GM23248 (cell line): ENCODE data around the gene C1orf167. TPM values are rescaled to one million over a fixed set of nuclear protein-coding genes. Genes with fewer than 3 reads are reported as not detected.

Experiments used
- DNase-seq: peaks from one replicate; pipeline ENCODE4 v3.0.0-alpha.2; 2015
- H2AFZ ChIP-seq: fragments of 200-600 bp; sonication (generic); 2 replicates; pipeline ENCODE4 v1.6.1; 2016; ENCODE audit warnings: antibody characterized with exemption
- H3F3A ChIP-seq: fragments of 200-600 bp; sonication (generic); 2 replicates; pipeline ENCODE4 v1.6.1; 2016; ENCODE audit warnings: mild to moderate bottlenecking, antibody characterized with exemption, mixed run types; ENCODE audit not compliant: insufficient read depth
- H3K27ac ChIP-seq: fragments of 200-600 bp; sonication (generic); 2 replicates; pipeline ENCODE4 v1.5.1; 2016; ENCODE audit warnings: mild to moderate bottlenecking
- H3K27me3 ChIP-seq: fragments of 200-600 bp; sonication (generic); replicated peaks from 2 replicates; pipeline ENCODE4 v1.6.1; 2016; ENCODE audit warnings: mild to moderate bottlenecking; ENCODE audit not compliant: insufficient read depth
- H3K36me3 ChIP-seq: fragments of 200-600 bp; sonication (generic); 2 replicates; pipeline ENCODE4 v1.6.1; 2016; ENCODE audit warnings: low read depth, mild to moderate bottlenecking
- H3K4me1 ChIP-seq: fragments of 200-600 bp; sonication (generic); 2 replicates; pipeline ENCODE4 v1.6.1; 2016; ENCODE audit warnings: mild to moderate bottlenecking; ENCODE audit not compliant: insufficient read depth
- H3K4me2 ChIP-seq: fragments of 200-600 bp; sonication (generic); one replicate; pipeline ENCODE4 v1.6.1; 2016; ENCODE audit warnings: mild to moderate bottlenecking; ENCODE audit not compliant: unreplicated experiment
- H3K4me3 ChIP-seq: fragments of 200-600 bp; sonication (generic); 2 replicates; pipeline ENCODE4 v1.5.1; 2016; ENCODE audit warnings: mild to moderate bottlenecking
- H3K79me2 ChIP-seq: fragments of 200-600 bp; sonication (generic); 2 replicates; pipeline ENCODE4 v1.6.1; 2016; ENCODE audit warnings: mild to moderate bottlenecking; ENCODE audit not compliant: insufficient read depth
- H3K9ac ChIP-seq: fragments of 200-600 bp; sonication (generic); 2 replicates; pipeline ENCODE4 v1.6.1; 2016; ENCODE audit warnings: mild to moderate bottlenecking
- H3K9me2 ChIP-seq: fragments of 200-600 bp; sonication (generic); 2 replicates; pipeline ENCODE4 v1.6.1; 2016; ENCODE audit warnings: mixed run types, mild to moderate bottlenecking, moderate library complexity; ENCODE audit not compliant: insufficient read depth
- H3K9me3 ChIP-seq: fragments of 200-600 bp; sonication (generic); one replicate; pipeline ENCODE4 v1.6.1; 2017; ENCODE audit warnings: low read depth
- H4K20me1 ChIP-seq: fragments of 200-600 bp; sonication (generic); 2 replicates; pipeline ENCODE4 v1.6.0; 2016; ENCODE audit not compliant: insufficient read depth
- EZH2 ChIP-seq: fragments of 200-600 bp; sonication (generic); IDR thresholded peaks from 2 replicates; pipeline ENCODE4 v1.6.1; 2018; ENCODE audit warnings: antibody characterized with exemption, mild to moderate bottlenecking; ENCODE audit not compliant: insufficient read depth, poor library complexity, severe bottlenecking
- EZH2phosphoT487 ChIP-seq: fragments of 200-600 bp; sonication (generic); IDR thresholded peaks from 2 replicates; pipeline ENCODE4 v1.6.1; 2018; ENCODE audit warnings: antibody characterized with exemption, moderate library complexity, mild to moderate bottlenecking, low read depth; ENCODE audit not compliant: insufficient read depth
- WGBS, 2 experiments: methylation state at CpG; one replicate each; pipeline ENCODE4 v1.1.6; 2015 to 2017; ENCODE audit warnings: low lambda C conversion rate in 2 of 2, low coverage in 1 of 2; ENCODE audit errors: missing lambda C conversion rate in 2 of 2; 5-methylcytosine and 5-hydroxymethylcytosine counted together
- in situ Hi-C: fragments of 300-500 bp; cut with MboI; formaldehyde crosslinking; loops from 2 replicates; pipeline ENCODE4 v1.15.0; 2020
- polyA plus RNA-seq: library from polyadenylated mRNA; unstranded; fragments of >200 nt; fragmentation: Nextera tagmentation; extraction: Ambion mirVana; gene quantifications from 2 replicates; pipeline ENCODE4 v1.2.1, GENCODE V29; 2016
- total RNA-seq: library from RNA; depleted of rRNA; stranded (reverse); fragments of >200 nt; shearing (Covaris generic); gene quantifications from 2 replicates; pipeline ENCODE4 v1.2.3, GENCODE V29; 2014

C1orf167 gene
- total and polyA plus RNA-seq, 2 experiments from 2014 or later = 0.43 TPM; not detected in 1

- no peaks in the 10 kb centered on the region for H3K36me3 ChIP-seq
These were observed 26.5 kb upstream of the C1orf167 start for GRCh38 chr1:11735531-11735853.

DNA sequence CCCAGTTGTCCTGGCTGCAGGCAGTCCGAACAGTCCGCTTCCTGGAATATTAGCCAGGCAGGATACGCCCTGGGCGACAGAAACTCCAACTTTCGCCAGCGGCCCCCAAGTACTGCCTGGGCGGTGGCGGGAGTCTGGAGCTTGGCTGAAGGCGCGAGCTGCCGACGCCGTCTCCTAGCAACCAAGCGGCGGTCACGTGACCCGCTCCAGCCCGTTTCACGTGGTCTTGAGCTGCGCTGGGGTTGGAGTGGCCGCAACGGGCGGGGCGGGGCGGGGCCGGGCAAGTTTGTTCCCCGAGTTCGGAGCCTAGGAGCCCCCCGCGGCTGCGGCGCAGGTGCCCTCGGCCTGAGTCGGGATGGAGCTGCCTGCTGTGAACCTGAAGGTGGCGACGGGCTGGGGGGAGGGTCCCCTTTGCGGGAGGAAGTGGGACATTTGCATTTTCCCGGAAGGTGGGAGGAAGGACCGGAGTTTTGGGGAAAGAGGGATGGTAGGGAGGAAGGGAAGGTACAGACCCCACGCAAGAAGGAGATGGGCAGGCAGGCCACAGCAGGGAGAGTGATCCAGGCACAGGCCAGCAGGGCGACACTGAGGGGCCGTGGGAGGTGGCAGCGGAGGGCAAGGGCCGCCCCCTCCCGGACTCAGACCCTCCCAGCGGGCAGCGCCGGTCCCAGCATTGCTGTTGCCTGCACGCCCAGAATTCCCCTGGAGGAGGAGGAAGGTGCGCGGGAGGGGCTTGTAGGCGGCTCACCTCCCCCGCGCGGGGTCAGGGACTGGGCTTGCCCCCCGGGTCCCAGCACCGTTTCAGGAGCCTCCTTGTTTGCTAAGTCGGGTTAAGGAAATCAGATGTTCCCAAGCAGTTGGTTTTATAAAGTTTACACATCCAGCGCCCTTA is 25.9 kb upstream of the C1orf167 start, which contains the start of gene AGTRAP:
TSS of gene AGTRAP (plus strand) at position 283 of the 892 bp plus-strand sequence. CDS start at position 356, 73 bp downstream.
- H3K36me3 ChIP-seq = no peaks in the 10 kb centered on the region
- 0 to 1% methylated on average over 48 to 55 of the region's 59 CpGs for WGBS, 2 experiments
- peaks cover 11% of the 10 kb centered on the region for H3F3A ChIP-seq
- peak within 1 kb of the TSS; percentile 98 for H3K27ac ChIP-seq
- peak within 1 kb of the TSS; percentile 71 for H2AFZ ChIP-seq
- in situ Hi-C loops = no loop called here
- no peaks in the 10 kb centered on the region for H3K9me3 ChIP-seq
- H3K79me2 ChIP-seq = peaks cover 35% of the 10 kb centered on the region
- peak within 1 kb of the TSS; percentile 84 for H3K4me3 ChIP-seq
- peaks cover 19% of the 10 kb centered on the region for H3K4me1 ChIP-seq
- no peaks in the 10 kb centered on the region for H4K20me1 ChIP-seq
- H3K9ac ChIP-seq = peak within 1 kb of the TSS; percentile 91
- peak; percentile 98 for DNase-seq
- H3K27me3 ChIP-seq = no peaks in the 10 kb centered on the region
- no peaks in the 10 kb centered on the region for H3K9me2 ChIP-seq
- TF ChIP-seq EZH2phosphoT487 (no peak), EZH2 (no peak)
- H3K4me2 ChIP-seq = peak within 1 kb of the TSS; percentile 84

More at GRCh38 chr1:11735531-11735853, 26.5 kb upstream of the C1orf167 start:
- peak overlapping the region; percentile 84 for H3K4me3 ChIP-seq
- no peak for DNase-seq
- WGBS, 2 experiments = 6 to 14% methylated on average over 4 of the region's 4 CpGs
- no peaks in the 10 kb centered on the region for H3K9me3 ChIP-seq
- peak overlapping the region; percentile 71 for H2AFZ ChIP-seq
- in situ Hi-C loops = no loop called here
- peak overlapping the region; percentile 84 for H3K4me2 ChIP-seq
- no peaks in the 10 kb centered on the region for H4K20me1 ChIP-seq
- no peaks in the 10 kb centered on the region for H3K9me2 ChIP-seq
- H3K9ac ChIP-seq = peak overlapping the region; percentile 91
- H3F3A ChIP-seq = peaks cover 11% of the 10 kb centered on the region
- H3K79me2 ChIP-seq = peaks cover 32% of the 10 kb centered on the region
- H3K27ac ChIP-seq = peak overlapping the region; percentile 98
- H3K27me3 ChIP-seq = no peaks in the 10 kb centered on the region
- no peak for TF ChIP-seq EZH2phosphoT487
- no peak for TF ChIP-seq EZH2
- peaks cover 24% of the 10 kb centered on the region for H3K4me1 ChIP-seq

GRCh38 chr1:11736746-11737639 is 25.0 kb upstream of the C1orf167 start:
- H2AFZ ChIP-seq = peak overlapping the region; percentile 71
- TF ChIP-seq EZH2phosphoT487 = no peak
- peak overlapping the region; percentile 91 for H3K9ac ChIP-seq
- peak; percentile 96 for DNase-seq
- no peaks in the 10 kb centered on the region for H3K27me3 ChIP-seq
- H4K20me1 ChIP-seq = no peaks in the 10 kb centered on the region
- H3K4me3 ChIP-seq = peak overlapping the region; percentile 84
- in situ Hi-C loops = no loop called here
- H3F3A ChIP-seq = peaks cover 11% of the 10 kb centered on the region
- WGBS, 2 experiments = 4 to 5% methylated on average over 15 of the region's 15 CpGs
- peak overlapping the region; percentile 98 for H3K27ac ChIP-seq
- H3K36me3 ChIP-seq = no peaks in the 10 kb centered on the region
- peaks cover 13% of the 10 kb centered on the region for H3K4me1 ChIP-seq
- no peaks in the 10 kb centered on the region for H3K9me3 ChIP-seq
- no peaks in the 10 kb centered on the region for H3K9me2 ChIP-seq
- H3K4me2 ChIP-seq = peak overlapping the region; percentile 84
- peaks cover 41% of the 10 kb centered on the region for H3K79me2 ChIP-seq

DNA sequence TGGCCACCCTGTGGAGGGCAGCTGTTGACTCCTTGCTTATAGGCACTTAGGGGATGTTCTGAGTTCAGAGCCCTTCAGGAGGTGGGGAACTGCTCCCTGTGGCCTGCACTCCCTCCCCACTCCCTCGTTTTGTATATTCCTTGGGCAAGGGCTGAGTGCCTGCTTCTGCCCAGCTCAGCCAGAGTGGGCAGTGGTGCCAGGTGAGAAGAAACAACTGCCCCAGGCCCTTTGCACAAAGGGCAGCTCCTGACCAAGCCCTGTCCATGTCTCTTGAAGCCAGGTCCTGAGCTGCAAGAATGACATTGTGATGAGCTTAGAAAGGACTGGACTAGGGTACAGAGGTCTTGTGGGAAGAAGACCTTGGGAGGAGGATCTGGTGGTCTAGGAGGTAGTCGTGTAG is 23.9 kb upstream of the C1orf167 start:
- Histone ChIP-seq H3K27ac (no peak overlapping the region), H3K9ac (no peak overlapping the region), H3K27me3 (no peaks in the 10 kb centered on the region), H3K36me3 (no peaks in the 10 kb centered on the region), H3K4me3 (no peak overlapping the region), H2AFZ (no peak overlapping the region), H3K4me2 (no peak overlapping the region), H3K79me2 (peaks cover 47% of the 10 kb centered on the region), H4K20me1 (no peaks in the 10 kb centered on the region), H3K9me2 (no peaks in the 10 kb centered on the region), H3K4me1 (peaks cover 7% of the 10 kb centered on the region; the same call in 1 of the 2 replicates), H3K9me3 (no peaks in the 10 kb centered on the region), H3F3A (peaks cover 11% of the 10 kb centered on the region)
- DNase-seq = no peak
- in situ Hi-C loops = no loop called here
- TF ChIP-seq EZH2phosphoT487 (no peak), EZH2 (no peak)
- 93 to 98% methylated on average over 2 of the region's 2 CpGs for WGBS, 2 experiments
